ENCODE results near the gene LRP1B. TPM values are rescaled to one million over a fixed set of nuclear protein-coding genes. Genes with fewer than 3 reads are reported as not detected.

Gene LRP1B
- total and polyA plus RNA-seq, 2 of the 8 experiments (the other 6 are each of a cell fraction or from before 2014, with no cell fraction given), result 0.03 TPM; not detected in 1

GRCh38 chr2:140246058-140246457, 1884.8 kb downstream of the LRP1B start:
- CTCF ChIA-PET (ENCODE audit: partially characterized antibody), result no interaction called here
- TF ChIP-seq GABPA (IDR thresholded peaks at IDR 0.05; ENCODE audit: borderline replicate concordance, insufficient read depth, low read length) (no peak), SUZ12 (IDR thresholded peaks at IDR 0.05; ENCODE audit: low read length) (no peak), HDAC6 (IDR thresholded peaks at IDR 0.05; ENCODE audit: low read depth, low read length) (no peak), CHD2 (IDR thresholded peaks at IDR 0.05; ENCODE audit: low read length) (no peak), BRCA1 (IDR thresholded peaks at IDR 0.05; ENCODE audit: low read depth, low read length) (no peak), SIRT6 (IDR thresholded peaks at IDR 0.05; ENCODE audit: low read length) (no peak), ATF3 (IDR thresholded peaks at IDR 0.05; ENCODE audit: insufficient read depth, low read depth, low read length) (no peak), POLR2AphosphoS5 (IDR thresholded peaks at IDR 0.05; ENCODE audit: low read depth, low read length) (no peak), CBX8 (IDR thresholded peaks at IDR 0.05; ENCODE audit: borderline replicate concordance, low read depth, low read length) (no peak), RFX5 (IDR thresholded peaks at IDR 0.05; ENCODE audit: borderline replicate concordance, low read depth, low read length) (no peak), SRF (IDR thresholded peaks at IDR 0.05; ENCODE audit: low read depth, low read length) (no peak), SIN3A (conservative IDR thresholded peaks at IDR 0.05 in 1 of 2, IDR thresholded peaks at IDR 0.05 in 1 of 2; ENCODE audit: low read depth in 1 of 2, low read length in 2 of 2) (no peak), RNF2 (IDR thresholded peaks at IDR 0.05; ENCODE audit: borderline replicate concordance, low read depth, low read length, missing control alignments, poor library complexity, severe bottlenecking) (no peak), RAD21 (IDR thresholded peaks at IDR 0.05 in 1 of 2, conservative IDR thresholded peaks at IDR 0.05 in 1 of 2; ENCODE audit: low read depth in 2 of 2, low read length in 2 of 2) (no peak)

More at GRCh38 chr2:140246058-140246457, 1884.8 kb downstream of the LRP1B start:
- no peak overlapping the region for H4K8ac ChIP-seq (ENCODE audit: extremely low read depth, insufficient read depth, low read length)
- H3K18ac ChIP-seq (ENCODE audit: extremely low read depth, low read length), result no peak overlapping the region
- no peaks in the 10 kb centered on the region for H3K27me3 ChIP-seq (replicated peaks in 1 of 4; ENCODE audit: control insufficient read depth in 3 of 4, extremely low read depth in 1 of 4, insufficient read depth in 3 of 4, low read length in 3 of 4)
- no peaks in the 10 kb centered on the region for H3K36me3 ChIP-seq (ENCODE audit: control insufficient read depth in 2 of 4, insufficient read depth in 4 of 4, low read length in 3 of 4)
- H2BK20ac ChIP-seq (ENCODE audit: low read length), result no peak overlapping the region
- no peak for FAIRE-seq
- H3K56ac ChIP-seq (replicated peaks; ENCODE audit: insufficient read length, low read depth, low read length), result no peak overlapping the region
- no peak overlapping the region for H4K91ac ChIP-seq (replicated peaks; ENCODE audit: insufficient read length, low read length)
- H3K9ac ChIP-seq (replicated peaks in 1 of 4; ENCODE audit: extremely low read depth in 1 of 4, low read depth in 3 of 4, low read length in 3 of 4), result no peak overlapping the region
- H2BK15ac ChIP-seq (ENCODE audit: low read length), result no peak overlapping the region
- no peak overlapping the region for H2BK12ac ChIP-seq (ENCODE audit: low read depth, low read length)
- WGBS, 2 experiments (ENCODE audit: extremely low coverage in 1 of 2, insufficient coverage in 1 of 2, insufficient read length in 1 of 2, insufficient replicate concordance in 2 of 2, low coverage in 1 of 2, low lambda C conversion rate in 2 of 2, missing lambda C conversion rate in 1 of 2), result 100% methylated on average over 1 of the region's 1 CpG; no CpG with 5 or more reads in 1 of the 2 experiments
- H3K23me2 ChIP-seq (ENCODE audit: low read depth, low read length), result no peaks in the 10 kb centered on the region
- no peak overlapping the region for H2AK5ac ChIP-seq (ENCODE audit: low read depth, low read length)
- H3K4me3 ChIP-seq (ENCODE audit: extremely low read depth in 1 of 4, insufficient read depth in 2 of 4, low read depth in 3 of 4, low read length in 4 of 4), result no peak overlapping the region
- DNase-seq (ENCODE audit: low read depth in 1 of 2, low spot score in 2 of 2), result no peak
- H2AFZ ChIP-seq (ENCODE audit: low read length), result no peak overlapping the region
- POLR2A ChIA-PET (ENCODE audit: partially characterized antibody), result no interaction called here
- no peaks in the 10 kb centered on the region for H3K79me1 ChIP-seq (ENCODE audit: low read depth, low read length)
- H3K14ac ChIP-seq (ENCODE audit: insufficient read length), result no peak overlapping the region
- H3K23ac ChIP-seq (ENCODE audit: insufficient read length), result no peak overlapping the region
- H3K4me1 ChIP-seq (replicated peaks in 1 of 4; ENCODE audit: control insufficient read depth in 3 of 4, insufficient read depth in 4 of 4, low read length in 3 of 4), result no peaks in the 10 kb centered on the region
- no peak overlapping the region for H4K5ac ChIP-seq (ENCODE audit: insufficient read length, low read depth, low read length)
- H3K9me3 ChIP-seq (ENCODE audit: insufficient read depth in 2 of 2, low read depth in 1 of 2, low read length in 1 of 2), result no peaks in the 10 kb centered on the region
- no peak overlapping the region for H3K4ac ChIP-seq (replicated peaks; ENCODE audit: insufficient read length, low read depth, low read length)
- H2BK5ac ChIP-seq (ENCODE audit: low read depth, low read length), result no peak overlapping the region
- H4K20me1 ChIP-seq (replicated peaks in 1 of 2; ENCODE audit: control insufficient read depth in 1 of 2, insufficient read depth in 2 of 2, low read length in 2 of 2), result no peaks in the 10 kb centered on the region
- no peaks in the 10 kb centered on the region for H3K79me2 ChIP-seq (ENCODE audit: control insufficient read depth in 1 of 2, insufficient read depth in 2 of 2, low read length in 2 of 2)
- H3K4me2 ChIP-seq (ENCODE audit: insufficient read depth in 1 of 2, low read depth in 2 of 2, low read length in 2 of 2), result no peak overlapping the region
- no peak overlapping the region for H3K27ac ChIP-seq (ENCODE audit: low read depth, low read length)
- H2BK120ac ChIP-seq (replicated peaks; ENCODE audit: low read depth, low read length), result no peak overlapping the region

All from H1 (cell line).